HG02970 (cell line): ENCODE measurements around the gene STK32C.
"Not testable (repeated sequence)": the region's sequence is repeated elsewhere in the genome, so short reads cannot be mapped to it uniquely, and the experiment has no call there.

Experiments used
- ATAC-seq: cut with Tn5 transposase; IDR thresholded peaks from one replicate; pipeline ENCODE4 v1.9.1; 2021; ENCODE audit warnings: mild to moderate bottlenecking, moderate library complexity, moderate number of reproducible peaks; ENCODE audit not compliant: unreplicated experiment, low FRiP score

The STK32C gene

DNA sequence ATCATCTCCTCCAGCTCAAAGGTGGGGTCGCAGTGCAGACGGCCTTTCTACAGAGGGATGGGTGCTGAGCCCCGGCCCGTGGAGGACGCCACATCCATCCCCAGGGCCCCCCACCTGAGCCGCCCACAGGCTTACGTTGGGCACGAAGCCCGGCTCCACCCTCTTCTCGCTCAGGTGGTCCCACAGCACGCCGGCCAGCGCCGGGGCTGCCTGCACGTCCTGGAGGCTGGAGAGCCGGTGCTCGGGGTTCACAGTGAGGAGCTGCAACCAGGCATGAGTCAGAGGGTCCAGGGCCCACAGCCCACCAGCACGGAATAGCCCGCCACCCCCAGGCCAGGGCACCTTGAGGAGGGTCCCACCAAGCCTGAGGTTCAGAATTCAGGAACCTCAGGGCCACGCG, 85.0 kb downstream of the STK32C start:
- ATAC-seq: no peak

DNA sequence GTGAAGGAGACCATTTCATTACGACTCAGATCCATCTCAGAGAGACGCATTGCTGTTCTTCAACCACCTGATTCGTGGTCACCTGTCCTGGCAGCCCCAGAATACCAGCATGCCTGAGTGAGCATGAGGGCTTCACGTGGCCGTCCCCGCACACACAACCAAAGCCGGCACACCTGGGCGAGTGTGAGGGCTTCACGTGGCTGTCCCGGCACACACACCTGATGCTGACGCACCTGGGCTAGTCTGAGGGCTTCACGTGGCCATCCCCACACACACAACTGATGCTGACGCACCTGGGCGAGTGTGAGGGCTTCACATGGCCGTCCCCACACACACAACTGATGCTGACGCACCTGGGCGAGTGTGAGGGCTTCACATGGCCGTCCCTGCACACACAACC, 86.8 kb downstream of the STK32C start:
- ATAC-seq: not testable (repeated sequence)

DNA sequence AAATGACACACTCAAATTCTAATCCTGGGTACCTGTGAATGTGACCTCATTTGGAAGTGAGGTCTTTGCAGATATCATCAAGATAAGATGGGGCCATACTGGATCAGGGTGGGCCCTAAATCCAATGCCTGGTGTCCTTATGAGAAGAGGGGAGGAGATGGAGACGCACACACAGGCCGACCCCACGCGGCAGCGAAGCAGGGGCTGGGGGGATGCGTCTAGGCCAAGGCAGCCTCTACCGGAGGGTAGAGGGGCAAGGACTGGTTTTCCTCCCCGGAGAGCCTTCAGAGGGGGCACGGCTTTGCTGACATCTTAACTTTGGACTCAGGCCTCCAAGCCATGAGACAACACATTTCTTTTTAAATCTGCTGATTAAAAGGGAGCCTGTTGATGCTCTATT, 87.7 kb downstream of the STK32C start:
- no peak for ATAC-seq

DNA sequence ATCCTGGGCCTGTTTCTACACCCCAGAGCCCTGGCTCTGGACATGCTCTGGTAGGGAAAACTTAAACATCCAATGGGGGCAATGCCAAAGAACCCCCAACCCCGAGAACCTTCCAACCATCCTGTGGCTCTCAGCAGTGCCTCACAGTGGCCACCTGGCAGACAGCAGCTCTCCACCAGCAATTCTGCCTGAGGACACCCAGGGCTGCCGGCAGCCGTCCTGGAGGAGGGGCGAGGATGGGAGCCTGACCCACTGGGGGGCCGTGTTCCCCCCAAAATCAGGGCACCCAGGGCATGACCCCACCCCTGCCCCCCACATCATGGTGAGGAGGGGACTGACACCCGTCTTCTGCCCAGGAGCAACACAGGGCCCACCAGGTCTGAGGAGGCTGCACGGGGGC, 88.3 kb downstream of the STK32C start:
- ATAC-seq: no peak

DNA sequence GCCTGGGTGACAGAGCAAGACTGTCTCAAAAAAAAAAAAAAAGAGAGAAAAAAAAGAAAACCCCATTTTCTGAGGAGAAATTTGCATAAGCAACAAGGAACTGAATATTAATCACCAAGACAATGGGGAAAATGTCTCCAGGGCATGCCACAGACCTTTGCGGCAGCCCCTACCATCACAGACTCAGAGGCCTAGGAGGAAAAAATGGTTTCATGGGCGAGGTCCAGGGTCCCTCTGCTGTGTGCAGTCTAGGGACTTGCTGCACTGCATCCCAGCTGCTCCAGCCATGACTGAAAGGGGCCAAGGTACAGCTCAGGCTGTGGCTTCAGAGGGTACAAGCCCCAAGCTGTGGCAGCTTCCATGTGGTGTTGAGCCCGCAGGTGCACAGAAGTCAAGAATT, 91.3 kb downstream of the STK32C start:
- ATAC-seq: not testable (repeated sequence)

DNA sequence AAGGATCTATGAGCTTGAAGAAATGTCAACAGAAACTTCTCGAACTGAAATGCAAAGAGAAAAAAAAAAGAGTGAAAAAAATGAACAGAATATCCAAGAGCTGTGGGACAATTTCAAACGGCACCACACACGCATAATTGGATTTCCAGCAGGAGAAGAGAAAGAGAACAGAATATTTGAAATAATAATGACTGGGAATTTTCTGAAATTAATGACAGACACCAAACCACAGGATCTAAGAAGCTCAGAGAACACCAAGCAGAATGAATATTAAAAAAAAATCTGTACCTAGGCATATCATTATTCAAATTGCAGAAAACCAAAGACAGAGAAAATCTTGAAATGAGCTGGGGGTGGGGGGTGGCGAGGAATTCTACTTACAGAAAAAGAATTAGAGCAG, 93.8 kb downstream of the STK32C start:
- no peak for ATAC-seq

DNA sequence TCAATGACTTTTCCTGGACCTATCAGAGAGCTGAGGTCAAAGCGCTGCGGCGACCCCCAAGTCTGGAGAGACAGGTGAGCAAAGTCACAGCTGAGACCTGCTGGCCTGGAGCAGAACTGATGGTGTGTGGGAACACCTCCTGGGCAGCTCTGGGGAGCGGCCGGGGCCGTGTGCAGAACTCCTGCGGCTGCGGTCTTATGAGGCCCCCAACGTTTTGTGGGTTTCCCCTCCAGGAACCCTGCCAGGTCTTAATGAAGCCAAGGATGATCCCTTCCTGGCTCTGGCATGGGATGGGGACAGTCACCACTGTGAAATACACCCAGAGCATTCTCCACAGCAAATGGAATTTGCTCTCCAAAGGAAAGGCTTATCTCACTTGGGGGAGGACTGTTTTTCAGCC, 94.9 kb downstream of the STK32C start:
- no peak for ATAC-seq

DNA sequence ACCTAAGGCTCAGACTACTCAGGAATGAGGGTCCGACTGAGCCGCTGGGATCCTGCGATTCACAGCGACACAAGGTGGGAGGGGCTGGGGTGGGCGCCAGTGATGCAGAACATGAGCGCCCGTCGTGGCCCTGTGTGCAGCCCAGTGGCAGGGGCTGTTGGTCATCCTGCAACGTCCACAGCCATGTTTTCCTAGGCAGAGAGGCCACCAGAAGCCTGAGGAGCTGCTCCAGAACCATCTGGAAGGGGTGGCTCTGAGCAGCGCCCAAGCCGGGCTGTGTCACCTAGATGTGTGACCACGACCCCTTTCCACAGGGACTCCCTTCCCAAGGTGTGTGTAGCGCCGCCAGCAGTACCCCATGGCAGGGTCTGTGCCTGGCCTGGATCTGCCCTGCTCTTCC, 96.5 kb downstream of the STK32C start:
- ATAC-seq: no peak

DNA sequence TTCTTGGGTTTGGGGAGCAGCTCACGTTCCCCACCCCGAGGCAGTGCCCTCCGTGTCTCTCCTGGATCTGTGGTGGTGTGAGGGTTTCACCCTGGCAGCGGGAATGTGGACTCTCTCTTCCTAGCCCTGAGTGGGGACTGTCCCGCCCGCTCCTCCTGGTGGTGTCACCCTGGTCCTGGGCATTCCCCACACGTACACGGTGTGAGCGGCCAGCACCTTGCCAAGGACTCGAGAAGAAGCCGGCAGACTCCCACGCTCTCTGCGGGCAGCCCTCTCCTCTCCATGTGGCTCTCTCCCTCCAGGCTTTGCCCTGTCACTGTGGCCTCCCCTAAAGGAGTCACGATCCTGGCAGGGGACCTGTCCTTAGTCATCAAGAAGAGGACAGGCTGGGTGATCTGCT, 97.0 kb downstream of the STK32C start:
- ATAC-seq: no peak

DNA sequence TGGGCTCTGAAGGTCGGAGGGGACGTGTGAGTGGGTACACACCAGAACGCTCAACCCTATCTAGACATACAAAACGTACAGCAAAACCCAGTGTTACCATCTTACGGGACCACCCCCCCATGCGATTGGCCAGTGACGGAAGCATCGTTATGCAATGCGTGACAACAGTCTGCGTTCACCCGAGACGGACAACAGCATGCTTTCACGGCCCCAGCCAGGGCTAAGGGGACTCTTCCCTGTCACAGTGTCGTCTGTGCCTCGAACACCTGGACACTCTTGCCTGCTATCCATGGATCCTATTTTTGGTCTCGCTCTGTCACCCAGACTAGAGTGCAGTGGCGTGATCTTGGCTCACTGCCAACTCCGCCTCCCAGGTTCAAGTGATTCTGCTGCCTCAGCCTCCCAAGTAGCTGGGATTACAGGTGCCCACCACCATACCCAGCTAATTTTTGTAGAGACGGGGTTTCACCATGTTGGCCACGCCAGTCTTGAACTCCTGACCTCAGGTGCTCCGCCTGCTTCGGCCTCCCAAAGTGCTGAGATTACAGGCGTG, 97.7 kb downstream of the STK32C start:
- no peak for ATAC-seq

DNA sequence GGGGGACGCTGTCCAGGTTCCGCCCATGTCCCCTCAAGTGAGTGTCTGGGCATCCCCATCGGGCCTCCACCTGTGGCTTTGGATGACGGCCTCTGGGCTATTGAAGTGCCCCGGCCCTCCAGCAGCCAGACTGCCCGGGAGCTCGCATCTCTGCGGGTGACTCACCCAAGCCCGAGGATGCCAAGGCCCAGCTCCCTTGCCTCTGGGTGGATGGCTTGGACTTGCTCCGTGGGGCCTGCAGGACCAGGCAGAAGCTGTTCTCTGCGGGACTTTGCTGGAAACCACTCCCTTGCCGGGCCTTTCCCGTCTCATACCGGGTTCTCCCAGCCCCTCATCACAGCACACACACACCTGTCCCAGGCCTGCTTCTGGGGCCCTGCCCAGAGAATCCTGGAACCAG, 98.6 kb downstream of the STK32C start:
- no peak for ATAC-seq

DNA sequence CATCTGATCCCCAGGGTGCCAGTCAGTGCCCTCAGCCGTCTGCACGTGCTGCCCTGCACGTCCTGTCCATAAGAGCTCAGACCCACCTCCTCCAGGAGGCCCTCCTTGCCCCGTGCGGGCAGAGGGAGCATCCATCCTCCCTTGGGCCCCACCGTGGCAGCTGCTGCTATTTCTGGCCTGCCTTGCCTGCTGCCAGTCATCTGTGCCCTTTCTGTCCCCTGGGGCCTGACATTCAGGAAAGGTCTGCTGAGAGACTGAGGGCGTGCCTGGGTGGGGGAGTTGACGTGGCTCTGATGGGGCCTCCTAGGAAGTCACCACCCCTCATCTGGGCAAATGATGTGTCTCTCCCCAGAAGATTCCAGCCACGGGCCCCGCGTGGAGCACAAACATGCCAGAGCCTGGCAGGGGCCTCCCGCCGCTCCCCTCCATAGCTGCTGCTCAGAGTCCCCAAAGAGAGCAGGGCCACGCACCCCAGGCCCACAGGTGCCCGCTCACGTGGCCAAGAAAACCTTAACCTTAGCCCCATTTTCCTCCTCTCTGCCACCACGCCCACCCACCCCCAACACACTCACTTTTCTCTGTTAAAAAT, 99.2 kb downstream of the STK32C start:
- no peak for ATAC-seq

DNA sequence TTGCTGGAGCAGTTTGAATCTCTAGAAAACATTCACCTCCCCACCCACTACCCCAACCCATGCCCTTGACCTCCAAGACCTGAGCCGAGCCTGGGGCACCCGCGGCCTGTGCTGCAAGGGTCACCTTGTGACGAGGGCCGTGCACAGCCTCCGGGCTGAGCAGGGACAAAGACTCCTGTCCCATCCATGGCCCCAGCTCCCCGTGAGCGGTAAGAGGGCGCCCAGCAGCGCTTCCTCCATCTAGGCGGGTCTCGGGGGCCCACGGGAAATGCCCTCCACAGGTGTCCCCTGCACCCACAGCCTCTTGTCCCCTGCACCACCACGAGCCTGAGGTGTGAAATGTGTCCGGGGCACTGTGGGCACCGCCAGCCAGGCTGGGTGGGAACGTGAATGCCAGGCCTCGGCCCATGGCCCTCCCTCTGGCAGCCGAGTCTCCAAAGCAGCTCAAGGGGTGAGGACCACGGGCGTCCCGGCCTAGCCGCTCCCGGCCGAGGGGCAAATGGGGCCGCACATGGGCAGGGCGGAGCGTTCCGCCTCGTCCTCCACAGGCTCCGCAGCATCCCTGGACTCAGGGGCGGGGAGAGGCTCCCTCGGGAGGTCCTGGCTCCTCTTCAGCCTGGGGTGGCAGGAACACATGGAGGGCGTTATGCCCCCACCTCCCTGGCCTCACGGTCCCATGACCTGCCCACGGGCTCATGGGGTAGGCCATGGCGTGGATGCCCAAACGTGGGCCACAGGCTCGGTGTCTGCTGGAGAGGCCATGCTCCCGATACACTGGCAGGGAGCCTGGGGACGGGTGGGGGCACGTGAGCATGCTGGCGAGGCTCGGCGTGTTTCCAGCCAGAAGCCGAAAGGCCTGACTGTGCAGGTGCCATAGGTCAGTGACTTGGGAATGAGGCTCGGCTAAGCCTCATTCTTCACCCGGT, 100.0 kb downstream of the STK32C start:
- ATAC-seq: no peak

DNA sequence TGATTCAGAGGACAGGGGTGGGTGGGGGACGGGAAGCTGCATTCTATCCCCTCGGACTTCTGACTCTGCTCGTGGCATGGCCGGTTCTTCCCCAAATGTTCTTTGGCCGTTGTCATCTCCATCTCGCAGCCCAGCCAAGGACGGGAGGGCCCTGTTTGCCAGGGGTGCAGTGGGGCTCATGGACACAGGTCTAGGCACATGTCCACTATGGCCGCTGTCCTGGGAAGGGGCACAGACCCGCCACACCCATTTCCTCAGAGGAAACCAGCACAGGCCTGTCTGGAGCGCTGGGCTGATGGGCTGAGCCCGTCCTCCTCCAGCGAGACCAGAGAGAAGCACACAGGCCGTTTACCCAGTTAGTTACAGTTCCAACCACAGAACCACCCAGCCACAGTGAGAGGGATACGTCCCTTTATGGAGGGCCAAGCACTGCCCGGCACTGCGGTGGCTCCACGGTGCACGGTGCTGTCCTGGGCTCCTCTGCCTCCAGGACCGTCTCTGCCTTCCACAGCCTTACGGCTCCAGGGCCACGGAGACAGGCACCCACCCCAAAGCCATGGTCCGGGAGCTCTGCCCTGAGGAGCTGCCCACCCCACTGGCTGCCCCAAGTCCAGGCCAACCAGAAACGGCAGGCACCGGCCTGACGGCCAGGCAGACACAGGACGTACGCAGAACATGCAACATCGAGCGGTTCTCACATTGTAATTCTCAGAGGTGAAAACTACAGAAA, 100.8 kb downstream of the STK32C start:
- ATAC-seq: no peak

DNA sequence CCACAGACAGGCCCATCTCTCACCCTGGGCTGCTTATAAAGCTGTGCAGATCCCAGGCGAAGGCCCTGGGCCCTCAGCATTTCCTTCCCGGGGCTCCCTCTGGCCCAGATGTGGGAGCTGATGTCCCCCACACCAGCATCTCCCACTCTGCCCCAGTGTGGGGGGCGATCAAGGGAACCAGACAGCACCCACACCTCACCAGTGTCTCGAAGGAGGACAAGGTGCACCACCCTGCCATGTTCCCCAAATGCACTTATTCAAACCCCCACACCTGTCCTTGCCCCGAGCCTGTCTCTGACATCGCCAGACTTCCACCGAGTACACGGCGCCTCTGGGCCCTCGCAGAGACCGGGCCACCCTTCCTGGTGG, 101.4 kb downstream of the STK32C start:
- no peak for ATAC-seq

DNA sequence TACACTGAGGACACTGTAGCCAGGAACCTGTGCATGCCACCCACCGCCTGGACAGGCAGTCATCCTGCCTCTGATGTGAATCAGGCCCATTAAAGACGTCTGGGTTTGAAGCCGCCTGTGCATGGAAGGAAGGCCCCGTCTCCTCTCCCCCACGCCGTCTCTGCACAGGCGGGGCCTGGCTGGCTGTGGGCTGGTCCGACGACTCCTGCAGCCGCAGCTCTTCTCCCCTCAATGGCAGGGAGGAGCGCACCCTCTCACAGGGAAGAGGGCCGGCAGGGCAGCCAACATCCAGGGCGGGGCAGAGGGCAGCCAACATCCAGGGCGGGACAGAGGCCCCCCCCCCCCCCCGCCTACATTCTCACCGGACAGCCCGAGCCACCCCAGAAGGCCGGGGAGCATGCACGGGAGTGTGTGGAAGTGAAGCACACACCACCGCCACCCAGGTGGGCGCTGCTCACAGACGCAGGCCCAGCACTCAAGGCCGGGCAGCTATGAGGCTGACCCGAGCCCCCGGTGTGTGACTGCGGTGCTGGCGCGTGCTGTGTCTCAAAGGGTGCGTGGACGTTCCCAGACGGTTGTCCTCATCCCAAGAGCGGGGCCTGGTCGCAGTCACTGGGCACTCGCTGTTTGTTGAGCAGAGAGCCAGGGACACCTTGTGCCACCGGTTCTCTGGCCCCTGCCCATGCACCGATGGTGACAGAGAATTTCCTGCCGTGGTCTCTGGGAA, 101.9 kb downstream of the STK32C start:
- ATAC-seq: no peak

DNA sequence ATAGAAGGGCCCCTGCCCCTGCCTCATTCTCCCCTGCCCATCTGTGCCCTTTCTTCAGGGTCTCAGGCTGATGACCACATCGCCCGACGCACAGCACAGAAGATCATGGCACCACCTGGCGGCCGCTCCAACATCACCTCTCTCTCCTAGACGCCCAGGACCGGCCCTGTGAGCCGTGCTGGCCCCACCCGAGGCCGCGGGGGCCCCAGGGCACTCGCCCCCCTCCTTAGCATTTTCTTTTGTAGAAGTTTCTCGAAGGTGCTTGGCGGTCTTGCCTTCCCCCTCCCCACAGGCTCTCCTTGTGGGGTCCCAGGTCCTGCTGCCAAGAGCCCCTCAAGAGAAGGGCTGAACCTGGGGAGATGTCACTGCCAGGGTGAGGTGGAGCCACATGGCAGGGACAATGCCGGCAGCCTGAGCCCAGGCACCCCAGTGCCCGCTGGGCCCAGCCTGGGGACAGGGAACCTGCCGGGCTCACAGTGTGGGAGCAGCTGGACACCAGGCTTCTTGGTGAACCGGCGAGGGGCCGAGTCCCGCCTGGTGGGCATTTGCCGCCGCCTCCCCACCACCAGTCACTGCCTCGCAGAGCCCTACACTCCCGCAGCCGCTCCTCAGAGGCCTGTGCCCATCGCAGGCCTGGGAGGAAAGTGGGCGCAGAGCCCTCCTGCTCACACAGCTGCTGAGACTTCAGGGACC, 102.8 kb downstream of the STK32C start:
- no peak for ATAC-seq

DNA sequence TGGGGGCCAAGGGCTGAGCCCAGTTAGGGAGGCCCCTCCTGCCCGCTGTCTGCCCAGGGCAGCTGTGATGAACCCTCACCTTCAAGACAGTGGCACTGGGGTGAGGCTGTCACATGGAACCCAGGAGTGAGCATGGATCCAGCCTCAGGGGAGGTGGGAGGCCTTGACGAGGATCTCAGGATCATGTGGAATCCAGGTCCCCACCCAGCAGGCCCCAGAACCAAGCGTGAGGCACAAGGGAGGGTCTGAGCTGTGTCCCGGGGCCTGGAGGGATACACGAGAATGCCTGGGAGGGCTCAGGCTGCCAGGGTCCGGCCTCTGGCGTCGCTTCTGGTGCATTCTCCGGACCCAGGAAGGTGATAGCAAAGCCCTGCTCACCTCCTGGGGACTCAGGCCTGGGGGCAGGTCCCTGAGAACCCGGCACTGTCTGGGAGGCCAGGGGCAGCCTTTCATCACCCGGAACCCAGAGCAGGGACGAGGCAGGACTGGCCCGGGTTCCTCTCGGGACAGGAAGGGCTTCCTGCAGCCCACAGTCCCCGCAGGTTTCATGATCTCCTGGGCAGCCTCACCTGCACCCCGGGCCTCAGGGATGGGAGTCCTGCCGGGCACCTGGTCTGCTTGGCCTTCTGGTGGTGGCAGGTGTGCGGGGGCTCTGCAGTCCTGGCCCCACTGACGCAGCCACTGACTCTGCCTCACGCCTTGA, 103.5 kb downstream of the STK32C start:
- no peak for ATAC-seq
